DOHH2 (cell line): ENCODE measurements around the gene DSCAML1.

Experiments used
- CTCF ChIP-seq: fragments of 200-600 bp; sonication (generic); IDR thresholded peaks from one replicate; pipeline ENCODE4 v1.5.1; 2014; ENCODE audit warnings: antibody characterized with exemption, mild to moderate bottlenecking, low read depth, low read length; ENCODE audit not compliant: poor library complexity, severe bottlenecking
- EZH2phosphoT487 ChIP-seq: fragments of 200-600 bp; sonication (generic); IDR thresholded peaks from 2 replicates; pipeline ENCODE4 v1.6.1; 2017; ENCODE audit warnings: borderline replicate concordance, mild to moderate bottlenecking, antibody characterized with exemption, low read length, moderate library complexity, mixed read lengths

GRCh38 chr11:117481885-117482284 lies 315.1 kb downstream of the DSCAML1 start:
- no peak for TF ChIP-seq CTCF
- TF ChIP-seq EZH2phosphoT487: no peak
